ENCODE measurements around the gene C10orf53. TPM values are rescaled to one million over a fixed set of nuclear protein-coding genes. Genes with fewer than 3 reads are reported as not detected.

The C10orf53 gene
- total and polyA plus RNA-seq, 10 of the 15 experiments (the other 5 are each of a cell fraction or from before 2014, with no cell fraction given), result not detected

DNA sequence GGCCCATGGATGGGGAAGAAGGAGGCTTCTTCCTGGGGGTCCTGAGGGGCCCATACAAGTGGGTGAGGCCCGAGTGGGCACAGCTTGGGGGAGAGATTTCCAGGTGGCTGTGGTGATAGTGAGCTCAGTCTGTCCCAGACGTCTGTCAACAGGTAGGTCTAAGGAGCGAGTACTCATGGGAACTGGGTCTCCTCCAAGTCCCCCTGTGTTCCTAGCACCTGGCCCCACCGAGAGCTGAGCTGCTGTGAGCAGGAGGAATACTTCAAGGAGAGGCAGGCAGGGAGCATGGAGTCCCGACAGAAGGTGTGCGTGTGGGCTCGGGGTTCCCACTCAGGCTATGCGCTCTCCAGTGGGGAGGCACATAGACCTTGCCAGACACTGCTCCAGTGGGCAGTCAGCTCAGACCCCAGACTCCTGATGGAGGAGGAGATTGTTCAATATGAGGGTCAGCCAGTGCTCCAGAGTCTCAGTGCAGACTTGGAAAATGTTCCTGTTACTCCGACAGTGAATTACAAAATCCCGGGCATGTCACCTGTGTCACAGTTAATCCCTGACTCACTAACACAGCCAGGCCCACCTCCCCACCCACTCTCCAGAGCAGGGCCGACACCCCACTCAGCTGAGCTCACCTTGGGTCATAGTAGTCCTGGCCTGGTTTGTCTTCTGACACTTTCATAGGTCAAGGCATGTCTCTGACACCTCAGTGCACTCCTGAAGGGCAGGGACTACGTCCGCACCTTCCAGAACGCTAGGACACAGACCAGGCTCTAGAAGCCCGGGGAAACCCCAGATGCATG is 28.2 kb upstream of the C10orf53 start:
- no peaks in the 10 kb centered on the region for H3K9me3 ChIP-seq (replicated peaks; ENCODE audit: control insufficient read depth, insufficient read depth, low read length)
- BruUV-seq (replicated peaks), result no TSS peak
- in situ Hi-C loops (cut with MboI), result no loop called here
- TF ChIP-seq ZNF274 (IDR thresholded peaks at IDR 0.05; ENCODE audit: insufficient read depth, insufficient read length) (no peak), BCLAF1 (IDR thresholded peaks at IDR 0.05) (no peak), RAD51 (IDR thresholded peaks at IDR 0.05) (no peak), CUX1 (IDR thresholded peaks at IDR 0.05; ENCODE audit: insufficient replicate concordance, low read depth, low read length) (no peak), MTA3 (IDR thresholded peaks at IDR 0.05; ENCODE audit: borderline replicate concordance, low read length) (no peak), ZNF592 (IDR thresholded peaks at IDR 0.05) (no peak), SIN3A (IDR thresholded peaks at IDR 0.05; ENCODE audit: low read depth, low read length) (no peak)
- TF ChIP-seq, protein P1, sequence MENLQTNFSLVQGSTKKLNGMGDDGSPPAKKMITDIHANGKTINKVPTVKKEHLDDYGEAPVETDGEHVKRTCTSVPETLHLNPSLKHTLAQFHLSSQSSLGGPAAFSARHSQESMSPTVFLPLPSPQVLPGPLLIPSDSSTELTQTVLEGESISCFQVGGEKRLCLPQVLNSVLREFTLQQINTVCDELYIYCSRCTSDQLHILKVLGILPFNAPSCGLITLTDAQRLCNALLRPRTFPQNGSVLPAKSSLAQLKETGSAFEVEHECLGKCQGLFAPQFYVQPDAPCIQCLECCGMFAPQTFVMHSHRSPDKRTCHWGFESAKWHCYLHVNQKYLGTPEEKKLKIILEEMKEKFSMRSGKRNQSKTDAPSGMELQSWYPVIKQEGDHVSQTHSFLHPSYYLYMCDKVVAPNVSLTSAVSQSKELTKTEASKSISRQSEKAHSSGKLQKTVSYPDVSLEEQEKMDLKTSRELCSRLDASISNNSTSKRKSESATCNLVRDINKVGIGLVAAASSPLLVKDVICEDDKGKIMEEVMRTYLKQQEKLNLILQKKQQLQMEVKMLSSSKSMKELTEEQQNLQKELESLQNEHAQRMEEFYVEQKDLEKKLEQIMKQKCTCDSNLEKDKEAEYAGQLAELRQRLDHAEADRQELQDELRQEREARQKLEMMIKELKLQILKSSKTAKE (IDR thresholded peaks at IDR 0.05; ENCODE audit: low read depth, poor library complexity, severe bottlenecking), result no peak

More for the DNA sequence above, 28.2 kb upstream of the C10orf53 start:
- no peak overlapping the region for H3K4me2 ChIP-seq (ENCODE audit: control insufficient read depth, insufficient read depth)
- no peaks in the 10 kb centered on the region for H3K79me2 ChIP-seq (ENCODE audit: control insufficient read depth, insufficient read depth, low read length)
- H3K27me3 ChIP-seq (replicated peaks in 1 of 2; ENCODE audit: control insufficient read depth in 2 of 2, insufficient read depth in 2 of 2, low read length in 1 of 2), result no peaks in the 10 kb centered on the region
- H3K4me1 ChIP-seq (ENCODE audit: control insufficient read depth, insufficient read depth, low read length), result no peaks in the 10 kb centered on the region
- no peaks in the 10 kb centered on the region for H4K20me1 ChIP-seq (ENCODE audit: control insufficient read depth, insufficient read depth)
- ATAC-seq (no peak), FAIRE-seq (no peak), DNase-seq (ENCODE audit: low read depth, low spot score) (no peak)
- CTCF ChIA-PET, result no interaction called here
- H3K4me3 ChIP-seq, result no peak overlapping the region
- no peak overlapping the region for H3K9ac ChIP-seq (ENCODE audit: control insufficient read depth, insufficient read depth, low read length)
- RAD21 ChIA-PET (ENCODE audit: unreplicated experiment), result no interaction called here
- SMC1A ChIA-PET (ENCODE audit: uncharacterized antibody, unreplicated experiment), result interaction anchor here (0.5 kb wide), 1 partner anchor 9 kb away, joined by 3 read pairs; no protein-coding TSS in a partner anchor
- POLR2A ChIA-PET, result no interaction called here
- no peak overlapping the region for H2AFZ ChIP-seq (ENCODE audit: control insufficient read depth, low read depth, low read length)
- WGBS (ENCODE audit: insufficient coverage, insufficient replicate concordance, low lambda C conversion rate, missing lambda C conversion rate), result 37% methylated on average over 14 of the region's 15 CpGs
- no peaks in the 10 kb centered on the region for H3K36me3 ChIP-seq (ENCODE audit: control insufficient read depth in 2 of 2, insufficient read depth in 2 of 2, low read length in 1 of 2)
- H3K27ac ChIP-seq (ENCODE audit: control insufficient read depth, insufficient read depth), result no peak overlapping the region
- intact Hi-C loops (cut with micrococcal nuclease; ENCODE audit: unreplicated experiment), result no loop called here

All from GM12878 (cell line).